Measurements from ENCODE around the gene SLC17A6. TPM values are rescaled to one million over a fixed set of nuclear protein-coding genes. Genes with fewer than 3 reads are reported as not detected.

The SLC17A6 gene
- total RNA-seq, 6 donors from 2014 or later = not detected

DNA sequence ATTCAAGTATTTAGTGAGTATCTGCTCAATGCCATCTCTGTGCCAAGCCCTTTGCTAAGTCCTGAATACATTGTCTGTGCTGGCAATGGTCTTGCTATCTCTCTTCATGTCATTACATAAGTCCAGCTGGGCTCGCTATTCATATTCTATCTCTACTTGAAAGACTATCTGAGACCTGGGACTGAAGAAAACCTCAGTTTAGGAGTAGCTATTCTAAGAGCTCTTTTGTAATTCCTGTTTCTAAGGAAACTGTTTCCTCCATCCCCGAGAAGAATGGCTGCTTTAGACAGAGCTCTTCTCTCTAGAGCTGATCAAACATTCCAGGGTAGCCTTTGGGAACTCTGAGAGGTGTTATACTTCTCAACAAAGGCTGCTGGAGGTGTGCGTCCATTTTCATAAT lies 33.0 kb downstream of the SLC17A6 start:
- DNase-seq = no peak
- 19 to 21% methylated on average over 3 of the region's 3 CpGs for WGBS, 2 donors
- H3K36me3 ChIP-seq = no peaks in the 10 kb centered on the region
- H3K27me3 ChIP-seq = no peaks in the 10 kb centered on the region
- TF ChIP-seq POLR2A (IDR thresholded peaks at IDR 0.05) = no peak
- no peak for TF ChIP-seq EP300 (IDR thresholded peaks at IDR 0.05)
- TF ChIP-seq, protein P1, sequence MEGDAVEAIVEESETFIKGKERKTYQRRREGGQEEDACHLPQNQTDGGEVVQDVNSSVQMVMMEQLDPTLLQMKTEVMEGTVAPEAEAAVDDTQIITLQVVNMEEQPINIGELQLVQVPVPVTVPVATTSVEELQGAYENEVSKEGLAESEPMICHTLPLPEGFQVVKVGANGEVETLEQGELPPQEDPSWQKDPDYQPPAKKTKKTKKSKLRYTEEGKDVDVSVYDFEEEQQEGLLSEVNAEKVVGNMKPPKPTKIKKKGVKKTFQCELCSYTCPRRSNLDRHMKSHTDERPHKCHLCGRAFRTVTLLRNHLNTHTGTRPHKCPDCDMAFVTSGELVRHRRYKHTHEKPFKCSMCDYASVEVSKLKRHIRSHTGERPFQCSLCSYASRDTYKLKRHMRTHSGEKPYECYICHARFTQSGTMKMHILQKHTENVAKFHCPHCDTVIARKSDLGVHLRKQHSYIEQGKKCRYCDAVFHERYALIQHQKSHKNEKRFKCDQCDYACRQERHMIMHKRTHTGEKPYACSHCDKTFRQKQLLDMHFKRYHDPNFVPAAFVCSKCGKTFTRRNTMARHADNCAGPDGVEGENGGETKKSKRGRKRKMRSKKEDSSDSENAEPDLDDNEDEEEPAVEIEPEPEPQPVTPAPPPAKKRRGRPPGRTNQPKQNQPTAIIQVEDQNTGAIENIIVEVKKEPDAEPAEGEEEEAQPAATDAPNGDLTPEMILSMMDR (IDR thresholded peaks at IDR 0.05) = no peak
- TF ChIP-seq POLR2AphosphoS5 (IDR thresholded peaks at IDR 0.05) = no peak
- no peaks in the 10 kb centered on the region for H3K9me3 ChIP-seq
- ATAC-seq (ENCODE audit: low FRiP score in 2 of 2) = no peak
- H3K4me3 ChIP-seq = no peak overlapping the region
- H3K4me1 ChIP-seq = no peaks in the 10 kb centered on the region
- H3K27ac ChIP-seq = no peak overlapping the region

DNA sequence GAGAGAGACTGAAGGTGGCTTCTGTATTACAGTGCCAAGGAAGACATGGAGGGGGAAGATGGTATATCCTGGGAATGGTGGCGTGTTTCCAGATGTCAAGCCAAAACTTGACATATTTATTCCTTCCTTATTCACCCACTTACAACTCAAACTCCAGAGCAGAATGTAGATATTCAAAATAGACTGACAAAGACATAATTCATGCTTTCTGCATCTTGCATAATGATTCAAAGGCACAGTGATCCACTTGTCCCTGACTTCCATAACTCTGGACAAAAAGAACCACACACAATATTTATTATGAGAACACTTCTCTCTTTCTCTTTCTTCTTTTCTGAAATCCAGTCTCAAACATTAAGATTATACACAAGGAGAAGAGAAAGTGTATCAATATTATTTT lies 48.9 kb downstream of the SLC17A6 start:
- Histone ChIP-seq H3K27me3 (no peaks in the 10 kb centered on the region), H3K4me3 (no peak overlapping the region), H3K4me1 (no peaks in the 10 kb centered on the region), H3K36me3 (no peaks in the 10 kb centered on the region), H3K27ac (no peak overlapping the region), H3K9me3 (no peaks in the 10 kb centered on the region)
- no peak for DNase-seq
- TF ChIP-seq EP300 (IDR thresholded peaks at IDR 0.05) = no peak
- TF ChIP-seq, protein P1 (IDR thresholded peaks at IDR 0.05) = no peak
- TF ChIP-seq POLR2AphosphoS5 (IDR thresholded peaks at IDR 0.05) = no peak
- TF ChIP-seq POLR2A (IDR thresholded peaks at IDR 0.05) = no peak
- no peak for ATAC-seq (ENCODE audit: low FRiP score in 2 of 2)
- WGBS, 2 donors = 68% methylated on average over 1 of the region's 1 CpG

DNA sequence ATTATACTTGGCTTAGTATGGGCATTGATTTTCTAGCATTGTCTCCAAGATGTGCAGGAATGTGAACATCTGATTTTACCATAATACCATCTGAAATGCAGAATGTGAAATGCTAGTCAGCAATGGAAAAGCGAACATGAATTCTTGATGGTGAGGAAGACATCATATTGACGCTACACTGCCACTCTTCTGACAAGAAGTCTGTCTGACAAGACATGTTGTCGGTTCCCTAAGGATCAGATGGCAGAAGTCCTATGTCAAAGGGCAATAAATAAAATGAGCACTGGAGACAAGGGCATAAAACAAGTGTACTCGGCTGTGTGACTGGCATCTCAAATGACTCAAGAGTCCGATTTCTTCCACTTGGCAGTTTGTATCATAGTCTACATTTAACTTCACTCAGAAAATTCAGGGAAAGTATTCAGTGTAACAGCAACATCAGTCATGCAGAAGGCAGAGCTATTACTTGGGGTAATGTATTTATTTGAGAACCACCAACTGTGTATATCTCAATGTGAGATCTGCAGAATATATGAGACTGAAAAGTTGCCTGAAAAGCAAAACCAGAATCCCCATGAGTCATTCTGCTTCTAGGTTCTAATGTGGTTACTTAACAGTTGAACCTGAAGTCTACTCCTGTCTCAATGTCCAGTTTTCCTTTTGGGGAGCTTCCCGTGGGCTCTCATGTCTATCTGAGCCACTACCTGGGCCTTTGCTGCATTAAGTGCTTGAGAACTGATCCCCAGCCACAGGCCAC lies 51.5 kb downstream of the SLC17A6 start:
- ATAC-seq (ENCODE audit: low FRiP score in 2 of 2) = no peak
- 90% methylated on average over 6 of the region's 6 CpGs for WGBS, 2 donors
- H3K27me3 ChIP-seq = no peaks in the 10 kb centered on the region
- H3K4me3 ChIP-seq = no peak overlapping the region
- TF ChIP-seq POLR2A (IDR thresholded peaks at IDR 0.05) = no peak
- no peak for TF ChIP-seq POLR2AphosphoS5 (IDR thresholded peaks at IDR 0.05)
- TF ChIP-seq EP300 (IDR thresholded peaks at IDR 0.05) = no peak
- TF ChIP-seq, protein P1 (IDR thresholded peaks at IDR 0.05) = no peak
- H3K9me3 ChIP-seq = no peaks in the 10 kb centered on the region
- H3K4me1 ChIP-seq = no peaks in the 10 kb centered on the region
- no peaks in the 10 kb centered on the region for H3K36me3 ChIP-seq
- DNase-seq = no peak
- no peak overlapping the region for H3K27ac ChIP-seq

DNA sequence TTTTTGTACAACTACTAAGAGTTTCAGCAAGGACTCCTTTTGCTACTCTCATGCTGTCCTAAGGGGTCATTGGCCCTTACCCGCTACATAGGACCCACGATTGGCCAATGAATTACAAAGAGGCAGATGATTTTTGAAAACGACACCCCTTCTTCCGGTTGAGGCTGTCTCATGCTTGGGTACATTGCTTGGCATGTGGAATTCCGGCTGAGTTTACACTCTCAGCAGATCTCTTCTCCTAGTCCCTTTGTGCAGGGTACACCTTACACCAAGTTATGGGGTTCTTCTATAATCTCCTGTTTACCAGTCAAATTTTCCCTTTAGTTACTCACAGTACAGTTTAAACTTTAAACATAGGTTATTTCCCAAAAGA lies 52.1 kb downstream of the SLC17A6 start:
- no peak for TF ChIP-seq EP300 (IDR thresholded peaks at IDR 0.05)
- no peak for TF ChIP-seq POLR2A (IDR thresholded peaks at IDR 0.05)
- TF ChIP-seq POLR2AphosphoS5 (IDR thresholded peaks at IDR 0.05) = no peak
- TF ChIP-seq, protein P1 (IDR thresholded peaks at IDR 0.05) = no peak
- Histone ChIP-seq H3K36me3 (no peaks in the 10 kb centered on the region), H3K27ac (no peak overlapping the region), H3K4me1 (no peaks in the 10 kb centered on the region), H3K4me3 (no peak overlapping the region), H3K27me3 (no peaks in the 10 kb centered on the region), H3K9me3 (no peaks in the 10 kb centered on the region)
- ATAC-seq (ENCODE audit: low FRiP score in 2 of 2) = no peak
- DNase-seq = no peak
- WGBS, 2 donors = 71 to 78% methylated on average over 5 of the region's 5 CpGs

DNA sequence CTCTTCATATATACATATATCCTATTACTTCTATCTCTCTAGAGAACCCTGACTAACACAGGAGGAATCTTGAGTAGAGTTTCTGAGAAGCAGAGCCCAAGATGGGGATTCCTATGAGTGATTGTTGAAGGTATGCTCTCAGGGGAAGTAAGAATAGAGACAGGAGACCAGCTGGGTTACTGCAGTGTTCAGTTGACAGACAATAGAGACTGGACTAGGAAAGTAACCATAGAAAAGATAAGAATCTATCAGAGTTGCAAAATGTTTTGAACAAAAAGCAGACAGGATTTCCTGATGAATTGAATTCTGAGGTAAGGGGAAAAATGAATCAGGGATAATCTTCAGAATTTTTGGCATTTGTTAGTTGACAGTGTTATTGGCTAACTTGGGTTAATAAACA lies 54.4 kb downstream of the SLC17A6 start:
- Histone ChIP-seq H3K36me3 (no peaks in the 10 kb centered on the region), H3K4me3 (no peak overlapping the region), H3K27ac (no peak overlapping the region), H3K4me1 (no peaks in the 10 kb centered on the region), H3K27me3 (no peaks in the 10 kb centered on the region), H3K9me3 (no peaks in the 10 kb centered on the region)
- TF ChIP-seq POLR2AphosphoS5 (IDR thresholded peaks at IDR 0.05) = no peak
- TF ChIP-seq EP300 (IDR thresholded peaks at IDR 0.05) = no peak
- TF ChIP-seq POLR2A (IDR thresholded peaks at IDR 0.05) = no peak
- TF ChIP-seq, protein P1 (IDR thresholded peaks at IDR 0.05) = no peak
- ATAC-seq (ENCODE audit: low FRiP score in 2 of 2) = no peak
- DNase-seq = no peak

Data from upper lobe of left lung (tissue), 6 donors.